Immature natural killer cell (primary cell): Measurements from ENCODE around the gene PLD6. TPM values are rescaled to one million over a fixed set of nuclear protein-coding genes. Genes with fewer than 3 reads are reported as not detected.
"Not testable (repeated sequence)": the region's sequence is repeated elsewhere in the genome, so short reads cannot be mapped to it uniquely, and the experiment has no call there.

ENCODE experiments used
- DNase-seq, 3 donors: peaks; one replicate each; pipeline ENCODE4 v3.0.0; 2022; ENCODE audit warnings: mixed read lengths in 1 of 3
- H3K27ac Mint-ChIP-seq, 6 donors: one replicate each; pipeline ENCODE4 v1.8.0; 2020; ENCODE audit warnings: mixed read lengths in 6 of 6, mild to moderate bottlenecking in 5 of 6, inconsistent platforms in 4 of 6, moderate library complexity in 3 of 6
- H3K27me3 Mint-ChIP-seq, 3 donors: one replicate each; pipeline ENCODE4 v1.8.0; 2020 to 2021; ENCODE audit warnings: low read depth in 3 of 3, mild to moderate bottlenecking in 3 of 3, mixed read lengths in 3 of 3, moderate library complexity in 3 of 3, inconsistent platforms in 1 of 3
- H3K36me3 Mint-ChIP-seq, 3 donors: one replicate each; pipeline ENCODE4 v1.8.0; 2020; ENCODE audit warnings: mixed read lengths in 3 of 3, inconsistent platforms in 2 of 3, mild to moderate bottlenecking in 2 of 3
- H3K4me1 Mint-ChIP-seq, 2 donors: one replicate each; pipeline ENCODE4 v1.8.0; 2020; ENCODE audit warnings: inconsistent platforms in 2 of 2, mild to moderate bottlenecking in 2 of 2, mixed read lengths in 2 of 2, moderate library complexity in 1 of 2
- H3K4me3 Mint-ChIP-seq, 5 donors: one replicate each; pipeline ENCODE4 v1.8.0; 2020; ENCODE audit warnings: mild to moderate bottlenecking in 5 of 5, mixed read lengths in 5 of 5, inconsistent platforms in 3 of 5, moderate library complexity in 3 of 5
- H3K9me3 Mint-ChIP-seq, 6 donors: one replicate each; pipeline ENCODE4 v1.8.0; 2020; ENCODE audit warnings: mild to moderate bottlenecking in 6 of 6, mixed read lengths in 6 of 6, inconsistent platforms in 4 of 6, moderate library complexity in 3 of 6
- polyA plus RNA-seq, 3 donors: library from polyadenylated mRNA; unstranded; fragments of 300-500 nt; fragmentation: Illumina TruSeq; gene quantifications; one replicate each; pipeline ENCODE4 v1.2.3, GENCODE V29; 2021

Gene PLD6
- polyA plus RNA-seq, 3 donors from 2014 or later = 0.41 to 2.5 (median 1.4) TPM

DNA sequence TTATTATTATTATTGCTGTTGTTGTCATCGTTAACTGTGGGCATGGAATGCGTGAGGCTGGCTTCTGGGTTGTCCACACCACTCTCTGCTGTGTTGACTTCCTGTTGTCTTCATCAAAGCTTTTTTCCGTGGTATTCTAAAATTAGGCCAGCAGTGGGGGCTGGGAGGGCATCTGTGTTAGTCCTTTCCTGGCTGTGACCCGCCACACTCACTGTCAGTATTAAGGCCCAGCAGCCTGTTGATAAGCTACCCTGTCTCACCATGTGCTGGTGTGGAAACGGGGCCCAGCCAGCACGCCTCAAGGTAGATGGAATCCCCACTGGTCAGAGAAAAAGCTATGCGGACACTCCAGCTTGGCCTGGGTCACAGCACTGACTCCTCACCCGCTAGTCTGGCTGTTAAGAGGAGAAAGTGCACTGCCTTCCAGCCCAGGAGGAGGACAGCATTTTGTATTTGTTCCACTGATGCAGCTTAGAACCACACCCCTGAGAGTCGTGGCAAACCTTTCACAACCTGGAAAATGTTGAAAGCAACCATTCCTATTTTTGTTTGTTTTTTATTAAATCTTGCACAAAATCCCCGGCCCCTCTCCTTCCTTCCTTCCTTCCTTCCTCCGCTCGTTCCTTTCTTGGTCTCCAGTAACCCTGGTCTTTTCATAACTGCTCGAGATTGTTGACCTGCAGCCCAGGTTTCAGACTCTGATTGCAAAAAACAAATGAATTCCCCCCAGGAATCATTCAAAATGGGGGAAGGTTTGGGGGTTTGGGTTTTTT lies 21.0 kb downstream of the PLD6 start:
- not testable (repeated sequence) for H3K9me3 Mint-ChIP-seq, H3K27me3 Mint-ChIP-seq
- peaks cover 25 to 30% of the 10 kb centered on the region in 2 donors for H3K4me1 Mint-ChIP-seq
- peak overlapping the region; percentile 32 to 91 (median 80) for H3K27ac Mint-ChIP-seq
- peak in 1 of 3 donors; percentile 64 for DNase-seq
- H3K4me3 Mint-ChIP-seq = peak overlapping the region in 4 of 5 donors; percentile 30 to 71 (median 48)
- peaks cover 7 to 19% (median 10%) of the 10 kb centered on the region in 3 donors for H3K36me3 Mint-ChIP-seq

DNA sequence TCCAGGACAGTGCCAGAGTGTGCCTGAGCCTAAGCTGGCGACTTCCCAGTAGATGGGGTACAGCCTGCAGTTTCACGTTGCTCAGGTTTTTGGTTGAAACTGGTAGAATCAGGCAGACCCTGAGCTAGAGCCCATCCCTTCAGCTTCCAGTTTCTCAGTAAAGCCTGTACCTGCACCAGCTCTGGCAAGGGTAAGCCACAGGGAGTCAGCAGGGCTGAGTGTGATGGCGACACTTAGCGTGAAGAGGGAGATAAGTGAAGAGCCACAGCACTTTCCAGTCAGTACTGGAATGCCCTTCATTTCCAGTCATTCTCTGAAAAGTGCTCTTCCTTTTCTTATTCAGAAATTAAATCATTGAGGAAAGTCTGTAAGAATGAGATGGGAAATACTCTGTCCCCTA lies 22.4 kb downstream of the PLD6 start:
- Mint-ChIP-seq H3K4me1 (peaks cover 25 to 30% of the 10 kb centered on the region in 2 donors), H3K27me3 (peaks cover 0 to 7% (median 2%) of the 10 kb centered on the region in 3 donors), H3K36me3 (peaks cover 12 to 24% (median 18%) of the 10 kb centered on the region in 3 donors), H3K27ac (peak overlapping the region in 4 of 6 donors; percentile 59 to 91 (median 80)), H3K9me3 (no peaks in the 10 kb centered on the region), H3K4me3 (peak overlapping the region in 1 of 5 donors; percentile 38)
- DNase-seq = no peak

- Mint-ChIP-seq H3K27ac (no peak overlapping the region), H3K4me1 (peaks cover 25 to 30% of the 10 kb centered on the region in 2 donors), H3K9me3 (no peaks in the 10 kb centered on the region), H3K27me3 (peaks cover 0 to 7% (median 2%) of the 10 kb centered on the region in 3 donors), H3K4me3 (no peak overlapping the region), H3K36me3 (peaks cover 12 to 23% (median 18%) of the 10 kb centered on the region in 3 donors)
- no peak for DNase-seq
Observed at GRCh38 chr17:17182598-17183136, 23.5 kb downstream of the PLD6 start.

DNA sequence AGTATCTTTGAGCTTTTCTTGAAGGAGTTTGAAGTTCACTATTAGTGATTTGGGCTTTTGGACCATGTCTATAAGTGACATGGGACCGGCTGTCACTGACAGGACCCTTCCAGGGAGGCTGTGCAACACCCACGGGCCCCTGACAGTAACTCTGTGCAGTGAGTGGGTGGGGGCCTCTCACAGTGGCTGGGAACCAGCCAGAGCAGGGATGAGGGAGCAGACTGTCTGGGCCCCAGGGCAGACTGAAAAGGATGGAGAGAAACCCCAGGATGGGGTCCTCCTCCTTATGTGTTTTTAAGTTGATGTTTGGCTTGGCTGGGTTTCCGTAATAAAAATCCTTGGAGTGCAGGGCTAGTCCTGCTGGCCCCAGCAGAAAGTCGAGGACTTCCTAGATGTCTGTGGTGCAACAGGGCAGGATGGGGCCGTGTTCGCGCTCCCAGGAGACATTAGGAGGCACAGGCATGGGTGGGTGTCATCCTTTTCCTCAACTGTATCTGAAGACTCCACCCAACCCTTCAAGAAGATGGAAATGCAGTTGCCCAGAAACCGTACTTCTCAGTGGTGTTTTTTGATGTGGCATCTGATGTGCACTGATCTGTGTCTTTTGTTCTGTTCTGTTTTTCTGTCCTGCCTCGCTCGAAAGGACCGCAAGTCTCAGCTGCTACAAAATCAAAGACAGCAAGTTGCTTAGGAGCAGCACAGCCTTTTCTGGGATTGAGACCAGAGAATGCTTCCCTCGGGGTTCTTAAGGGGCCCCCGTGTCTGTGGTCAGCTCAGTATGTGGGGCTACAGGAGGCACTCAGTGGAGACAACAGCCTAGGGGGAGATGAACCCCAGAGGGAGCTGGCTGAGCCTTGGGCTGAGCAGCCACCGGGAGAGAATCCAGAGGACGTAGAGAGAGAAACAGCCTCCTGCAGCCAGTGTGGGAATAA lies 24.2 kb downstream of the PLD6 start:
- no peaks in the 10 kb centered on the region for H3K9me3 Mint-ChIP-seq
- no peak overlapping the region for H3K4me3 Mint-ChIP-seq
- peaks cover 0 to 7% (median 2%) of the 10 kb centered on the region in 3 donors for H3K27me3 Mint-ChIP-seq
- H3K4me1 Mint-ChIP-seq = peaks cover 25 to 30% of the 10 kb centered on the region in 2 donors
- peaks cover 19 to 30% (median 23%) of the 10 kb centered on the region in 3 donors for H3K36me3 Mint-ChIP-seq
- DNase-seq = no peak
- H3K27ac Mint-ChIP-seq = peak overlapping the region in 5 of 6 donors; percentile 30 to 83 (median 69)

GRCh38 chr17:17180741-17181525 lies 25.2 kb downstream of the PLD6 start:
- peaks cover 23 to 39% (median 23%) of the 10 kb centered on the region in 3 donors for H3K36me3 Mint-ChIP-seq
- H3K4me1 Mint-ChIP-seq = peaks cover 22 to 25% of the 10 kb centered on the region in 2 donors
- peaks cover 0 to 5% (median 2%) of the 10 kb centered on the region in 3 donors for H3K27me3 Mint-ChIP-seq
- H3K9me3 Mint-ChIP-seq = no peaks in the 10 kb centered on the region
- DNase-seq = no peak
- peak overlapping the region in 5 of 6 donors; percentile 30 to 85 (median 73) for H3K27ac Mint-ChIP-seq
- H3K4me3 Mint-ChIP-seq = no peak overlapping the region

DNA sequence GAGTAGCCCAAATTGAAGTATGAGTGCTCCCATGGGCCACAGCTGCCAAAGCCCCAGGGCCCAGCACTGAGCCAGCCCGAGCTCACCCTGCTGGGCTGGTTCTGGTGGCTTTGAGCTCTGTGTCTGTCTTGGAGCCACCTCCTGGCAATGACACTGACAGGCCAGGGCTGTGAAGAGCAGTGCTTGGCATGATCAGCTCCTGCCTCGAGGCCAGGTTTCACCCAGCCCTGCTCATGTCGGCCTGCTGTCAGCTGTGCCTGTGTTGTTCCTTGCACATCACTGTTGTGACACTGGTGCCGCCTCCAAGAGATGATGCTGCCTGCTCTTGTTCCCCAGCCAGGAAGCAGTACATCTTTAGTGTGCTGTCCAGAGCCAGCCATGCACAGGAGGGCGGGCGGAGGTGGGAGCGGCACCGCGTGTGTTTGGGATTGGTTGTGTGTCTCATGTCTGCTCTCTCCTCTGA lies 26.0 kb downstream of the PLD6 start:
- Mint-ChIP-seq H3K36me3 (peaks cover 19 to 41% (median 23%) of the 10 kb centered on the region in 3 donors), H3K9me3 (no peaks in the 10 kb centered on the region), H3K4me1 (peaks cover 14 to 17% of the 10 kb centered on the region in 2 donors), H3K27ac (peak overlapping the region in 3 of 6 donors; percentile 73 to 90 (median 77)), H3K27me3 (peaks cover 0 to 3% (median 2%) of the 10 kb centered on the region in 3 donors), H3K4me3 (no peak overlapping the region)
- DNase-seq = no peak

DNA sequence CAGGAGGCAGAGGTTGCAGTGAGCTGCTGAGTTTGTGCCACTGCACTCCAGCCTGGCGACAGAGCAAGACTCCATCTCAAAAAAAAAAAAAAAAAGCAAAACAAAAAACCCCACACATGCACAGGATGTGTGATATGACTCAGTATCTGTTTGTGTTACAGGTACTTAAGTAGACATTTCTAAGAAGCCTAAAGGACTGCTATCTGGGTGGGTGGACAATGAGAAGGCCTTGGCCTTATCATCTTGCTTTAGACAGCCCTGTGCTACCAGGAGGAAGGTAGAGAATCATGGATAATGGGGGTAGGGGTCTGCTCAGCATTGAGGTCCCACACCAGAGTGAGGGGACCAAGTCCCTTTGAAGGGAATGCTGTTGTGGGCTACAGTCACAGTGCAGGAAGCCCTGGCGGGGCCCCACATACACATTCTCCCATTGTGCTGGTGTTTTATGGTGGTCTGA lies 26.7 kb downstream of the PLD6 start:
- Mint-ChIP-seq H3K27me3 (peaks cover 0 to 2% (median 0%) of the 10 kb centered on the region in 3 donors), H3K36me3 (peaks cover 19 to 41% (median 23%) of the 10 kb centered on the region in 3 donors), H3K27ac (peak overlapping the region in 5 of 6 donors; percentile 15 to 90 (median 64)), H3K4me1 (peaks cover 6 to 10% of the 10 kb centered on the region in 2 donors), H3K9me3 (no peaks in the 10 kb centered on the region), H3K4me3 (peak overlapping the region in 1 of 5 donors; percentile 46)
- DNase-seq = peak in 1 of 3 donors; percentile 21

GRCh38 chr17:17177176-17177575 lies 29.0 kb downstream of the PLD6 start:
- Mint-ChIP-seq H3K9me3 (no peaks in the 10 kb centered on the region), H3K27me3 (peaks cover 0 to 2% (median 0%) of the 10 kb centered on the region in 3 donors), H3K4me1 (peaks cover 15 to 17% of the 10 kb centered on the region in 2 donors), H3K4me3 (no peak overlapping the region), H3K36me3 (peaks cover 22 to 45% (median 27%) of the 10 kb centered on the region in 3 donors), H3K27ac (peak overlapping the region in 4 of 6 donors; percentile 26 to 77 (median 63))
- DNase-seq = no peak

- no peaks in the 10 kb centered on the region for H3K9me3 Mint-ChIP-seq
- peak overlapping the region in 3 of 6 donors; percentile 28 to 72 (median 71) for H3K27ac Mint-ChIP-seq
- H3K4me3 Mint-ChIP-seq = peak overlapping the region in 1 of 5 donors; percentile 60
- H3K4me1 Mint-ChIP-seq = peaks cover 22% of the 10 kb centered on the region in 2 donors
- H3K27me3 Mint-ChIP-seq = peaks cover 0 to 2% (median 0%) of the 10 kb centered on the region in 3 donors
- H3K36me3 Mint-ChIP-seq = peaks cover 25 to 44% (median 27%) of the 10 kb centered on the region in 3 donors
- no peak for DNase-seq
Observed at GRCh38 chr17:17176341-17176740, 29.8 kb downstream of the PLD6 start.

DNA sequence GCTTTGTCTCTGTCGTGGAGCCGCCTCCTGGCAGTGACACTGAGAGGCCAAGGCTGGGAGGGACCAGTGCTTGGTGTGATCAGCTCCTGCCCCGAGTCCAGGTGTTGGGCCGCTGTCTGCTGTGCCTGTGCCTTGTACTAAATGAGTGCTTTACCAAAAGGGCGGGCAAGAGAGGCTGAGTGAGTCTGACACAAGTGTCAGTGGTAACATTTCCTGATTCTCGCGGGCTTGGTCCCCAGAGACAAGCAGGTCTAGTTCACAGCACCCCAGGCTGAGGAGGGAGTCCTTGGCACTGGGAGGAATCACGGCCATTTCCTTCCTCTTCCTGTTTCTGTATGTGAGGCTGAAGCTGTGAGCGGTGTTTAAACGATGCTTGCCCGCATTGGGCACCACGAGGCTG lies 30.2 kb downstream of the PLD6 start:
- Mint-ChIP-seq H3K27ac (peak overlapping the region in 3 of 6 donors; percentile 28 to 72 (median 71)), H3K4me3 (peak overlapping the region in 1 of 5 donors; percentile 60), H3K9me3 (no peaks in the 10 kb centered on the region), H3K36me3 (peaks cover 24 to 46% (median 26%) of the 10 kb centered on the region in 3 donors), H3K4me1 (peaks cover 26% of the 10 kb centered on the region in 2 donors), H3K27me3 (peaks cover 0 to 2% (median 0%) of the 10 kb centered on the region in 3 donors)
- peak in 1 of 3 donors; percentile 17 for DNase-seq

GRCh38 chr17:17175340-17175739 lies 30.8 kb downstream of the PLD6 start:
- no peak for DNase-seq
- Mint-ChIP-seq H3K9me3 (no peaks in the 10 kb centered on the region), H3K27ac (peak overlapping the region in 1 of 6 donors; percentile 72), H3K4me3 (no peak overlapping the region), H3K27me3 (no peaks in the 10 kb centered on the region), H3K36me3 (peaks cover 19 to 40% (median 20%) of the 10 kb centered on the region in 3 donors), H3K4me1 (peaks cover 28 to 32% of the 10 kb centered on the region in 2 donors)

DNA sequence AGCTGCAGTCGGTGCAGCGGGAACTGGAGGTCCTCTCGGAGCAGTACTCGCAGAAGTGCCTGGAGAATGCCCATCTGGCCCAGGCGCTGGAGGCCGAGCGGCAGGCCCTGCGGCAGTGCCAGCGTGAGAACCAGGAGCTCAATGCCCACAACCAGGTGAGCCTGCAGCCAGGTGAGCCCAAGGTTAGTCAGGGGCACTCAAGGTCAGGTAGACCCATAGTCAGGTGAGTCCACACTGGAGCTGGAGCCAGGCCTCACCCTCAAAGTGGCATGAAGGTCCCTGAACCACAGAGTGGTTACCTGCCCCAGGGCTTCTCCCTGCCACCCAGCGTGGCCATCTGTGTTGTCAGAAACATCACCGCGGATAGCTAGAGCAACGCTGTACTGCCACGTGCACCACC lies 32.2 kb downstream of the PLD6 start:
- Mint-ChIP-seq H3K36me3 (peaks cover 11 to 37% (median 15%) of the 10 kb centered on the region in 3 donors), H3K27ac (peak overlapping the region in 2 of 6 donors; percentile 15 to 69), H3K27me3 (peaks cover 0 to 1% (median 0%) of the 10 kb centered on the region in 3 donors), H3K4me3 (no peak overlapping the region), H3K4me1 (peaks cover 28 to 34% of the 10 kb centered on the region in 2 donors), H3K9me3 (no peaks in the 10 kb centered on the region)
- no peak for DNase-seq
